ENCODE data around the gene SYT9.

GRCh38 chr11:7493670-7494069 is 242.0 kb downstream of the SYT9 start:
- TF ChIP-seq CTCF (IDR thresholded peaks at IDR 0.05) (no peak), POLR2AphosphoS5 (IDR thresholded peaks at IDR 0.05) (no peak), POLR2A (IDR thresholded peaks at IDR 0.05) (no peak), EP300 (IDR thresholded peaks at IDR 0.05) (no peak)

Data from suprapubic skin (tissue), 4 donors.